Hypothalamus (tissue), 51 donors: Measurements from ENCODE around the gene BCL2A1.

Experiments
- DNase-seq, 51 donors: peaks; one replicate each; lab custom pipeline; 2025; lab: John Stamatoyannopoulos, UW

Gene BCL2A1

DNA sequence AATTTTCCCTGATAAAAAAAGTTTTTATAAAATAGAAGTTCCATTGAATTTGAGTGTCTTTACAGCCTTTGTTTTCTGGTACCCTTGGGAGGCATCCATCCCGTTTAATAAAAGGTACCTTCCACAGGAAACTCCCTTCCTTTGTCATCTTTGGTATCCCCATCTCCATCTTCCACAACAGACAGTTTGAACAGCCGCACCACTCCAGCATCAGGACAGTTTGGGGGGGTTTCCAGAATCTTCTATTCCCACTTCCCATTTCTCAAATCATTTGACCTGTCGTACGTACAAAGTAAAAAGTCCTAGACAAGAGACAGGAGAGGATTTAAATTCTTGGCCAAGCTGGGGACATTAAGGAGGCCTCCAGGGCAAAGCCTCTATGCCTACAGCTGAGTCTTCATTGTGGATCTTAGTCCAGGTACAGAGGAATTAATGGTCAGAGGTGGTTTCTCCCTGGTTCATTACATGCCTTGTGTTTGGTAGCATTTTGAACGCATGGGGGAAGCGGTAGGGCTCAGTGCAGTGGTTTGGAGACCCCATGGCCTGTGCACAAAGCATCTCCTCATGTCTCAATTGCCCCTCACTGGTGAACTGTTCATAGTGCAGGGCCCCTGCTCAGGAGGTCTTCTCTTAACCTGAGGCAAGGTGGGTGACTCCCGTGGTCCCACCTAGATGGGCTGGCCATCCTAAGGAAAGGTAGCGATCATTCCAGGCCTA lies 19.4 kb upstream of the BCL2A1 start:
- DNase-seq: no peak

DNA sequence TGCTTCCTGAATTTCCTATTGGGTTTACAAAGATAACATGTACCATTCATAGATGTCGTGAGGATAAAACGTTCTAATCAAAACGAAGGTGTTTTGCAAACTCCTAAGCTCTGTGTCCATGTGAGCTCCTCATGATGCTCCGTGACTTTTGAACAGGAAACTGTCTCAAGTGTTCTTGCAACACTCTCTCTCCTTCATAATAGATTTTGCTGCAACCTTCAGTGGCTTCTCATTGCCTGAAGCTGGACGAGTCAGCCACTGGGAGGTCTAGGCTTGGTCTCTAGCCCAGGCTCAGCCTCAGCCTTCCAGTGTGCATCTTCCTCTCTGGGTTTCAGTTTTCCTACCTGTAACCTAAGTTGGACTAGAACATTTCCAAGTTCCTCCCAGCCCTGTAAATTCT lies 18.7 kb upstream of the BCL2A1 start:
- DNase-seq: no peak

DNA sequence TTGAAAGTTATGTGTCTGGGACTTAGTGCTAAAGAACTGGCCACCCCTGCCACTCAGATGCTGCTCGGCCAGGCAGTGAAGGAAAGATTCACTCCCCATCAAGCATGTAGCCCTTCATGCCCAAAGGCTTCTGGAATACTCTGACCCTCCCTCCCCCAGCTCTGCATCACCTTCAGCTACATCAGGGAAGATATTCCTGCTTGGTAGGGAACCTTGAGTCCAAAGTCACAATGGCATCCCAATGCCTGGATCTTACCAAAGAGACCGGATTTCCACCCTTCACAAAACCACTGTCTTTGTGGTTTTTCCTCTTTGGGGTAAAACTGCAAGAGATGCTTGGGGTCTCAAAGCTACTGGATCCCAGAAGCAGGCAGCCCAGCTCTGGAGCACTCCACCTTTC lies 18.2 kb upstream of the BCL2A1 start:
- no peak for DNase-seq

GRCh38 chr15:79988448-79989117 lies 17.6 kb upstream of the BCL2A1 start:
- no peak for DNase-seq

- no peak for DNase-seq
These were observed 17.0 kb upstream of the BCL2A1 start for GRCh38 chr15:79987969-79988368.

DNA sequence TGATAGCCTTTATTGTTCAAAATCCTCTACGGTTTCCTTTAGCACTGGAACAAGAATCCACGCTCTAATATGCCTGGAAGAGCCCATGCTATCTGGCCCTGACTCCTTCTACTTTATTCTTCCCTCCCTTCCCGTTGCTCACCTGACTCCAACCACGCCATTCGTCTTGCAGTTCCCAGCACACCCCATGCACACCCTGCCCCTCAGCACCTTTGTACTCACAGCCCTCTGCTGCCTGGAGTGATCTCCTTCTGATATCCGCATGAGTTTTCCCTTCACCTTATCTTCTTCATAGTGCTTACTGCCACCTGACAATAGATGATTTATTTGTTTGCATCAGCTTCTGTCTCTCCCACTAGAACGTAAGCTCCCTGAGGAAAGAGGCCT lies 16.6 kb upstream of the BCL2A1 start:
- no peak for DNase-seq

DNA sequence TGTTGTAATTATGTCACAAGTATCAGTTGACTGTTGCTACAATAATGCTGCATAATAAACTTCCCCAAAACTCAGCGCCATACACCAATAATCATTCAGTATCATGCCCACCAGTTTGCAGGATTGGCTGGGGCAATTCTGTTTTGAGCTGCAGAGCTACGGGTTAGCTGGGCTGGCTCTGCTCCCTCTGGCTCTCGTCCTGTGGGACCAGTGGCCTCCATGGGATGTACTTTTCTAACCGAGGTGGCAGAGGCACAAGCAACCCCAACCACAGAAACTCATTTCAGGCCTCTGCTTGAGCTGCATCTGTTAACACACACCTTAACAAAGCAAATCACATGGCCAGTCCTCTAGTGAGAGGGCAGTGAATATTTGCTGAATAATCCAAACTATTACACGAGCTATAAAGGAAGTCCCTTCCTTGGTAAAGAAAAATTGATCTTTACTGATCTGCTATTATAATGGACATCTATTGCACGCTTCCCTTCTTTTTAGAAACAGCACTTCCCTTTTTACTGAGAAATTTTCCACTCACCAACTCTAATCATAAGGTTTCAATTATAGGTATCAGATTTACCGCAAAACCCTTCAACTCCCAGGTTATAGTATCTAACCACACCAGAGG lies 10.9 kb upstream of the BCL2A1 start:
- DNase-seq: no peak

- peak in 2 of 51 donors; percentile 13 to 49 for DNase-seq
These were observed 7.9 kb upstream of the BCL2A1 start for GRCh38 chr15:79978655-79979514.

DNA sequence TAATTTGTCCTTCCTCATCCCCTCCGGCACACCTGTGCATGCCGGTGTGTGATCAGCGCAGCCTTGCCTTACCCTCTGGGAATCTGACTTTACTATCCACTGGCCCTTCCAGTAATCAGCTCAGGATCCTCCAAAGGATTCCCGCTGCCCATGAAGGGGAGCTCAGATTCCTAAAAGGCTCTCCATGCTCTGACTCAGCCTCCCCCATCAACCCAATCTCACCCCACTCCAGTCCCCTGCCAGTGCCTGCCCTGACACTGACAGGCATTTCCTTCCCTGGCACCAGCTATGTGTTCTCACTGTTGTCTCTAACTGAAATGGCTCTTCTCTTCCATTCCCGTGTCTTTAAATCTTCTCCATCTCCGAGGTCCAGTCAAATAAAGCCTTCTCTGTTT lies 7.3 kb upstream of the BCL2A1 start:
- DNase-seq: peak in 1 of 51 donors; percentile 10

- DNase-seq: peak in 1 of 51 donors; percentile 10
These were observed 6.5 kb upstream of the BCL2A1 start for GRCh38 chr15:79977431-79978054.

- no peak for DNase-seq
These were observed 2.6 kb upstream of the BCL2A1 start for GRCh38 chr15:79973456-79974195.

- DNase-seq: no peak
These were observed 1.9 kb upstream of the BCL2A1 start for GRCh38 chr15:79972863-79973262.

DNA sequence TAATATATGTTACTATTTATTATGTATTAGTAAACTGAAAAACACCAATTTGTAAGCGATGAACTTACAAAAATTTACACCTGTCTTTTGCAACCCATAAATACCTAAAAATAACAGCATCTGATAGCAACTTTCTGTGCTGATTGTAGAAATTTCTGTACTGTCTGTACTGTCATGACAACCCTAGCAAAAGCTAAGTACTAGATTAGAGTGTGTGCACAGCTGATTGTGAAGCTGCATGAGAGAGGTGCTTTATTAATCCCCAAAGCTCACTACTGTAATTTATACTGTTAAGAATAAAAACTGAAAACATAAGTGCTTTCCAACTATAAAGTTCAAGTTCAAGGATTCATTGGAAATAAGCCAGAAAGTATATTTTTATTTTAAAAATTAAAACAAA lies 815 bp downstream of the BCL2A1 start:
- no peak for DNase-seq

DNA sequence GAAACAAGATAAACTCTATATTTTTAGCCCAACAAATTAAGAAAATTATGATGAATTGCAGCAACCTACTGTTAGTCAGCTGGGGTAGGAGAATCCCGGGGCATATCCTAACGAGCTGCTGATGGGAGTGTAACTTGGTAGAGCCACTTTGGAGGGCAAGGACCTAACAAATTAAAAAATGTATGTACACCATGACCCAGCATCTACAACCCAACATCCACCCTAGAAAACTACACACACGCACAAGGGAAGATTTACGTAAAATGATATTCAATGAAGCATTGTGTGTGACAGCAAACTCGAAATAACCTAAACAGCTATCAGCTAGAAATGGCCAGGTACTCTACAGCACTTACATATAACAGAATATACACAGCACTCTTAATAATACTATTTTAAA lies 1.9 kb downstream of the BCL2A1 start:
- DNase-seq: no peak

- no peak for DNase-seq
These were observed 3.5 kb downstream of the BCL2A1 start for GRCh38 chr15:79967298-79968182.

GRCh38 chr15:79966634-79967297 lies 4.2 kb downstream of the BCL2A1 start:
- no peak for DNase-seq

DNA sequence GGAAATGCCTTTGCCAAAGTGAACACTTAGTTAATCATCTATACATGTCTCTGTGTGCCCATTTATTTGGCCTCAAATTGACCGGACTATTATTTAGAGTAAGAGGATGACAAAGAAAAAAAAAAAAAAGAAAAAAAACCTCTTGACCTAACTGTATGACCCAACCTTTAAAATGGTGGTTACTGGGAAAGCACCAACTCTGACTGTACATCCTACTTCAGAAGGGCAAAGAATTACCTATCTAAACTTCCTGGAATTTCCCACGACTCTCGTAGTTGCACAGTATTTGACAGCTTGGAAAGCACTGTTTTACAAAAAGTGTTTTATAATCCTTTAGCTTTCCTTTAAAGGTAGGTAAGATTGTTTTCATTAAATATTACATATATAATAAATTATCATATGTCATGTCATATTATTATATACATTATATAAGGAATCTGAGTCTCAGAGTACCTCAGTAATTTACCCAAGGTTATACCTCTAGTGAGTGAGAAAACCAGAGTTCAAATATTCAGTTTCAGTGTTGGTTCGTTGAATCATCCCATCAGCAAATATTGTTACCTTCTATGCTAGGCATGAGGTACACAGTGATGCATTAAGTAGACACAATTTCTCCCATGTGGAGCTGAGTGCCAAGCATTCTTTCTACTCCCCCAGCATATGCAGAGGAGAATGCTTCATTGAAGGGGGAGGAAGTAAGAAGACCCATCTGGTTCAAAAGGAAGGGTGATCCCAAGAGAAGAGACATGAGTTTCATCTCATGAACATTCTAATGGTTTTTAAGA lies 5.0 kb downstream of the BCL2A1 start:
- no peak for DNase-seq
